GM12892 (cell line): Measurements from ENCODE around the gene ABCC5.

Experiments
- POLR2A ChIP-seq: IDR thresholded peaks from 2 replicates; pipeline ENCODE4 v1.6.1; 2011; ENCODE audit warnings: low read depth, low read length, control low read depth
- POLR2AphosphoS5 ChIP-seq: IDR thresholded peaks from 2 replicates; pipeline ENCODE4 v1.6.1; 2011; ENCODE audit warnings: low read depth, low read length, control low read depth
- TAF1 ChIP-seq: IDR thresholded peaks from 2 replicates; pipeline ENCODE4 v1.6.1; 2011; ENCODE audit warnings: low read depth, mild to moderate bottlenecking, control low read depth, low read length, borderline replicate concordance

DNA sequence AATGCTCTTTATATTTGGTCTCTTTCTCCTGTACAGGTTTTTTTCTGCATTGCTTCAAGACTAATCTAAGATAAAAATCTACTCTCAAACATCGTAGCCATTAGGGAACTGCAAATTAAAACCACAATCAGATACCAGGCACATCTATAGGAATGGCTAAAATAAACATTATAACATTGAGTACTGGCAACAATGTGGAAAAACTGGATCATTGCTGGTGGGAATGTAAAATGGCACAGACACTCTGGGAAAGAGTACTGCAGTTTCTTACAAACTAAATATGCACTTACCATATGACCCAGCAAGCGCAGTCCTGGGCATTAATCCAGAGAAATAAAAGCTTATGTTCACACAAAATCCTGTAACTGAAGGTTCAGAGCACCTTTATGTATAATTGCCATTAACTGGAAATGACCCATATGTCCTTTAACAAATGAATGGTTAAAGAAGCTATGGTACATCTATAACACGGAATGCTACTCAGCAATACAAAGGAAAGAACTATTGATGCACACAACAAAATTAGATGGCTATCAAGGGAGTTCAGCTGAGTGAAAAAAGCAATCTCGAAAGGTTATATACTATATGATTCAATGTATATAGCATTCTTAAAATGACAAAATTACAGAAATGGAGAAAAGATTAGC lies 6.3 kb downstream of the ABCC5 start:
- TF ChIP-seq POLR2A: no peak
- TF ChIP-seq POLR2AphosphoS5: no peak
- TF ChIP-seq TAF1: no peak
